ENCODE data around the gene ITGB2.
A peak's percentile ranks its signal among the peaks of the same experiment; 100 is the strongest.

Gene ITGB2

GRCh38 chr21:44846485-44847260, 74.0 kb downstream of the ITGB2 start:
- peak; percentile 27 for DNase-seq (ENCODE audit: low spot score)

GRCh38 chr21:44846224-44846484, 74.5 kb downstream of the ITGB2 start:
- DNase-seq (ENCODE audit: low spot score): no peak

GRCh38 chr21:44845418-44846223, 75.1 kb downstream of the ITGB2 start:
- DNase-seq (ENCODE audit: low spot score): peak; percentile 42

GRCh38 chr21:44844256-44844655, 76.4 kb downstream of the ITGB2 start:
- no peak for DNase-seq (ENCODE audit: low spot score)

- DNase-seq (ENCODE audit: low spot score): no peak
These were observed 77.8 kb downstream of the ITGB2 start for GRCh38 chr21:44842721-44843445.

GRCh38 chr21:44842087-44842486, 78.6 kb downstream of the ITGB2 start:
- DNase-seq (ENCODE audit: low spot score): no peak

- no peak for DNase-seq (ENCODE audit: low spot score)
These were observed 79.9 kb downstream of the ITGB2 start for GRCh38 chr21:44840771-44841170.

GRCh38 chr21:44838951-44839350, 81.7 kb downstream of the ITGB2 start:
- no peak for DNase-seq (ENCODE audit: low spot score)

GRCh38 chr21:44838039-44838895, 82.4 kb downstream of the ITGB2 start:
- no peak for DNase-seq (ENCODE audit: low spot score)

GRCh38 chr21:44837537-44837936, 83.2 kb downstream of the ITGB2 start:
- DNase-seq (ENCODE audit: low spot score): no peak

- DNase-seq (ENCODE audit: low spot score): no peak
These were observed 83.8 kb downstream of the ITGB2 start for GRCh38 chr21:44836666-44837471.

- DNase-seq (ENCODE audit: low spot score): no peak
These were observed 84.4 kb downstream of the ITGB2 start for GRCh38 chr21:44836349-44836665.

Data from CD4-positive, alpha-beta T cell treated with Interleukin-6 at 100 ng/mL for 8 hours (primary cell).